ENCODE data around the gene CD4.

Gene CD4

GRCh38 chr12:6817098-6817497 is 27.8 kb downstream of the CD4 start:
- TF ChIP-seq, protein P1, sequence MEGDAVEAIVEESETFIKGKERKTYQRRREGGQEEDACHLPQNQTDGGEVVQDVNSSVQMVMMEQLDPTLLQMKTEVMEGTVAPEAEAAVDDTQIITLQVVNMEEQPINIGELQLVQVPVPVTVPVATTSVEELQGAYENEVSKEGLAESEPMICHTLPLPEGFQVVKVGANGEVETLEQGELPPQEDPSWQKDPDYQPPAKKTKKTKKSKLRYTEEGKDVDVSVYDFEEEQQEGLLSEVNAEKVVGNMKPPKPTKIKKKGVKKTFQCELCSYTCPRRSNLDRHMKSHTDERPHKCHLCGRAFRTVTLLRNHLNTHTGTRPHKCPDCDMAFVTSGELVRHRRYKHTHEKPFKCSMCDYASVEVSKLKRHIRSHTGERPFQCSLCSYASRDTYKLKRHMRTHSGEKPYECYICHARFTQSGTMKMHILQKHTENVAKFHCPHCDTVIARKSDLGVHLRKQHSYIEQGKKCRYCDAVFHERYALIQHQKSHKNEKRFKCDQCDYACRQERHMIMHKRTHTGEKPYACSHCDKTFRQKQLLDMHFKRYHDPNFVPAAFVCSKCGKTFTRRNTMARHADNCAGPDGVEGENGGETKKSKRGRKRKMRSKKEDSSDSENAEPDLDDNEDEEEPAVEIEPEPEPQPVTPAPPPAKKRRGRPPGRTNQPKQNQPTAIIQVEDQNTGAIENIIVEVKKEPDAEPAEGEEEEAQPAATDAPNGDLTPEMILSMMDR (IDR thresholded peaks at IDR 0.05; ENCODE audit: borderline replicate concordance, insufficient read depth, low read depth, low read length), result no peak
- no peak overlapping the region for H3K4me3 ChIP-seq (ENCODE audit: low read depth, low read length)

DNA sequence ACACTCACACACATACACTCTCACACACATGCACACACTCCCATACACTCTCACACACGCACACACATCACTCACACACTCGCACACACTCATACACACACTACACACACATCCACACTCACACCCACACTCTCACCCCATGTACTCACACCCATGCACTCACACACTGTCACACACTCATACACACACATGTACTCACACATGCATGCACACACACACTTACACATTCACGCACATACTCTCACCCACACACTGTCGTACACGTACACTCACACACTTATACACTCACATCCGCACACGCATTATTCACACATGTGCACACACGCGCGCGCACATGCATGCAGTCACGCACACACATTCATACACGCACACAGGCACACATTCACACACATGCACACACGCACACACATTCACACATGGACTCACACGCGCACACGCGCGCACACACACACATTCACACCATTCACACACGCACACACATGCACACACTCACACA is 28.4 kb downstream of the CD4 start:
- no peak overlapping the region for H3K4me3 ChIP-seq (ENCODE audit: low read depth, low read length)
- TF ChIP-seq, protein P1 (IDR thresholded peaks at IDR 0.05; ENCODE audit: borderline replicate concordance, insufficient read depth, low read depth, low read length), result no peak

GRCh38 chr12:6818222-6818621 is 28.9 kb downstream of the CD4 start:
- H3K4me3 ChIP-seq (ENCODE audit: low read depth, low read length), result no peak overlapping the region
- TF ChIP-seq, protein P1 (IDR thresholded peaks at IDR 0.05; ENCODE audit: borderline replicate concordance, insufficient read depth, low read depth, low read length), result no peak

DNA sequence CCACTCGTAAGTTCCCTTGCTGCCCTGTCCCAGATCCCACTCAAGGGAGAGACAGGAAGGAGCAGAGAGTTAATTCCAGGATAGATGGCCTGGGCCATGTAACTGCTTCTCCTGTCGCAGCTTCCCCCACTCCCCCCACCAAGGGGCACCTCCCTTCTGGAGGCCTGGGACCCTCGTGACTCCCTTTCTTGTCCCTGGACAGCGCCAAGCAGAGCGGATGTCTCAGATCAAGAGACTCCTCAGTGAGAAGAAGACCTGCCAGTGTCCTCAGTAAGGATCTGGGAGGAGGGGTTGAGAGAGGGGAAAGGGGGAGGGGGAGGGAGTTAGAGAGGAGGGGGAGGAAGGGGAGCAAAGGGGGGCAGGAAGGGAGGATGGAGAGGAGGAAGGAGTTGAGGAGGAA is 29.3 kb downstream of the CD4 start:
- TF ChIP-seq, protein P1 (IDR thresholded peaks at IDR 0.05; ENCODE audit: borderline replicate concordance, insufficient read depth, low read depth, low read length), result no peak
- no peak overlapping the region for H3K4me3 ChIP-seq (ENCODE audit: low read depth, low read length)

- TF ChIP-seq, protein P1 (IDR thresholded peaks at IDR 0.05; ENCODE audit: borderline replicate concordance, insufficient read depth, low read depth, low read length), result peak; percentile 10; the same call in 1 of the 2 replicates
- no peak overlapping the region for H3K4me3 ChIP-seq (ENCODE audit: low read depth, low read length)
Observed at GRCh38 chr12:6819106-6820030, 30.0 kb downstream of the CD4 start.

- no peak overlapping the region for H3K4me3 ChIP-seq (ENCODE audit: low read depth, low read length)
- TF ChIP-seq, protein P1 (IDR thresholded peaks at IDR 0.05; ENCODE audit: borderline replicate concordance, insufficient read depth, low read depth, low read length), result no peak
Observed at GRCh38 chr12:6820166-6820565, 30.8 kb downstream of the CD4 start.
